ENCODE data around the gene FHIP1A.

DNA sequence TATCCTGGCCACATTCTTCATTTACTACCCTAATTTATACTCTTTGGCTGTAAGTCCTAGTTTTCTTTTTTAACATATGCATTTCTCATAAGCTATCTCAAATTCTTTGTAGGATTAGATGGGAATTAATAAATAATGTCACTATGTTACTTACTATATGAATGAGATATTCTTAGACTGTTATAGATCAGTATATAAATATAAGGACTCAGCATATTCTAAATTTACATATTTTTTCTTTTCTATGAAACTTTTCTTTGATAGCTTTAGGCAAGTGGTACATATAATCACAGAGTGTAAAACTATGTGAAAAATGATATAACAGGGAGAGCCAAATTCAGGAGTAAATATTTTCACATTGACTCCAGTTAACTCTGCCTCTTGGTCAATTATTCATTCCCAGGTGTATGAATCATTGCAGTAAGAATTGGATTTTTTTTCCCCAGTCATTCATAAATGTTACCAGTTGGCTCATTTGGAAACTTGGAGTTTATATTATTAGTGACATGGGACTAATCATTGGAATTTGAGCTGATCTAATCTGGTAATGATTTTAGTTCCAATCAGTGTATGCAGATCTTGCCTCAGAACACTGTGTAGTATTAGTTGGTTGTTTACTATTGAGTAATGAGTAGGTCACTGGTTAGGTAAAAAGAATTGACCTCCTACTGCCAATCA lies 25.3 kb downstream of the FHIP1A start:
- TF ChIP-seq, protein P1, sequence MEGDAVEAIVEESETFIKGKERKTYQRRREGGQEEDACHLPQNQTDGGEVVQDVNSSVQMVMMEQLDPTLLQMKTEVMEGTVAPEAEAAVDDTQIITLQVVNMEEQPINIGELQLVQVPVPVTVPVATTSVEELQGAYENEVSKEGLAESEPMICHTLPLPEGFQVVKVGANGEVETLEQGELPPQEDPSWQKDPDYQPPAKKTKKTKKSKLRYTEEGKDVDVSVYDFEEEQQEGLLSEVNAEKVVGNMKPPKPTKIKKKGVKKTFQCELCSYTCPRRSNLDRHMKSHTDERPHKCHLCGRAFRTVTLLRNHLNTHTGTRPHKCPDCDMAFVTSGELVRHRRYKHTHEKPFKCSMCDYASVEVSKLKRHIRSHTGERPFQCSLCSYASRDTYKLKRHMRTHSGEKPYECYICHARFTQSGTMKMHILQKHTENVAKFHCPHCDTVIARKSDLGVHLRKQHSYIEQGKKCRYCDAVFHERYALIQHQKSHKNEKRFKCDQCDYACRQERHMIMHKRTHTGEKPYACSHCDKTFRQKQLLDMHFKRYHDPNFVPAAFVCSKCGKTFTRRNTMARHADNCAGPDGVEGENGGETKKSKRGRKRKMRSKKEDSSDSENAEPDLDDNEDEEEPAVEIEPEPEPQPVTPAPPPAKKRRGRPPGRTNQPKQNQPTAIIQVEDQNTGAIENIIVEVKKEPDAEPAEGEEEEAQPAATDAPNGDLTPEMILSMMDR (IDR thresholded peaks at IDR 0.05): no peak
- TF ChIP-seq POLR2A (IDR thresholded peaks at IDR 0.05) (no peak), EP300 (IDR thresholded peaks at IDR 0.05) (no peak), POLR2AphosphoS5 (IDR thresholded peaks at IDR 0.05) (no peak)

Measured in upper lobe of left lung (tissue), 4 donors.